Measurements from ENCODE around the gene PLS1.

Gene PLS1

GRCh38 chr3:142642956-142643355, 46.8 kb downstream of the PLS1 start:
- DNase-seq (ENCODE audit: low spot score) = no peak

GRCh38 chr3:142644502-142644901, 48.3 kb downstream of the PLS1 start:
- DNase-seq (ENCODE audit: low spot score) = no peak

GRCh38 chr3:142645236-142645793, 49.1 kb downstream of the PLS1 start:
- peak; percentile 94 for DNase-seq (ENCODE audit: low spot score)

GRCh38 chr3:142646020-142646785, 50.0 kb downstream of the PLS1 start:
- peak; percentile 58 for DNase-seq (ENCODE audit: low spot score)

GRCh38 chr3:142647856-142648255, 51.7 kb downstream of the PLS1 start:
- DNase-seq (ENCODE audit: low spot score) = no peak

GRCh38 chr3:142648950-142649349, 52.8 kb downstream of the PLS1 start:
- no peak for DNase-seq (ENCODE audit: low spot score)

GRCh38 chr3:142650001-142650693, 54.0 kb downstream of the PLS1 start:
- no peak for DNase-seq (ENCODE audit: low spot score)

GRCh38 chr3:142651711-142652110, 55.5 kb downstream of the PLS1 start:
- no peak for DNase-seq (ENCODE audit: low spot score)

GRCh38 chr3:142652826-142653292, 56.7 kb downstream of the PLS1 start:
- no peak for DNase-seq (ENCODE audit: low spot score)

- DNase-seq (ENCODE audit: low spot score) = no peak
Measured at GRCh38 chr3:142656575-142656974, 60.4 kb downstream of the PLS1 start.

GRCh38 chr3:142657033-142657432, 60.8 kb downstream of the PLS1 start:
- DNase-seq (ENCODE audit: low spot score) = no peak

GRCh38 chr3:142660383-142660782, 64.2 kb downstream of the PLS1 start:
- no peak for DNase-seq (ENCODE audit: low spot score)

GRCh38 chr3:142660893-142661292, 64.7 kb downstream of the PLS1 start:
- DNase-seq (ENCODE audit: low spot score) = no peak

GRCh38 chr3:142663865-142664264, 67.7 kb downstream of the PLS1 start:
- DNase-seq (ENCODE audit: low spot score) = no peak

GRCh38 chr3:142664311-142664710, 68.1 kb downstream of the PLS1 start:
- no peak for DNase-seq (ENCODE audit: low spot score)

GRCh38 chr3:142664819-142665218, 68.6 kb downstream of the PLS1 start:
- DNase-seq (ENCODE audit: low spot score) = no peak

GRCh38 chr3:142670120-142670519, 73.9 kb downstream of the PLS1 start:
- DNase-seq (ENCODE audit: low spot score) = no peak

- DNase-seq (ENCODE audit: low spot score) = peak; percentile 56
Measured at GRCh38 chr3:142676151-142676550, 80.0 kb downstream of the PLS1 start.

GRCh38 chr3:142680710-142681109, 84.5 kb downstream of the PLS1 start:
- no peak for DNase-seq (ENCODE audit: low spot score)

- DNase-seq (ENCODE audit: low spot score) = no peak
Measured at GRCh38 chr3:142690613-142691012, 94.4 kb downstream of the PLS1 start.

- no peak for DNase-seq (ENCODE audit: low spot score)
Measured at GRCh38 chr3:142691527-142691926, 95.3 kb downstream of the PLS1 start.

- no peak for DNase-seq (ENCODE audit: low spot score)
Measured at GRCh38 chr3:142693136-142693853, 97.1 kb downstream of the PLS1 start.

GRCh38 chr3:142694225-142694624, 98.0 kb downstream of the PLS1 start:
- DNase-seq (ENCODE audit: low spot score) = no peak

Measured in COLO829 (cell line).